Psoas muscle (tissue), 8 donors: Measurements from ENCODE around the gene ADCY9. TPM values are rescaled to one million over a fixed set of nuclear protein-coding genes. Genes with fewer than 3 reads are reported as not detected.
"Not testable (repeated sequence)": the region's sequence is repeated elsewhere in the genome, so short reads cannot be mapped to it uniquely, and the experiment has no call there.

ENCODE experiments used
- ATAC-seq, 4 donors: fragments of 200-7000 bp; cut with Tn5 transposase; one replicate each; pipeline ENCODE4 v1.9.1; 2020; ENCODE audit warnings: moderate library complexity in 3 of 4, mild to moderate bottlenecking in 2 of 4
- DNase-seq, 2 donors: peaks; one replicate each; pipeline ENCODE4 v3.0.0-alpha.2; 2020
- H3K27ac ChIP-seq: fragments of 200-600 bp; one replicate; pipeline ENCODE4 v1.8.0; 2022
- H3K27me3 ChIP-seq, 3 donors: fragments of 200-600 bp in 1 of 3; one replicate each; pipeline versions ENCODE4 v1.6.1 to v1.8.0; 2013 to 2022; ENCODE audit warnings: low read length in 2 of 3, mild to moderate bottlenecking in 2 of 3, moderate library complexity in 1 of 3; ENCODE audit not compliant: insufficient read depth in 3 of 3
- H3K36me3 ChIP-seq, 2 donors: fragments of 200-600 bp in 1 of 2; one replicate each; pipeline versions ENCODE4 v1.6.1 to v1.8.0; 2013 to 2022; ENCODE audit warnings: low read depth in 1 of 2, mild to moderate bottlenecking in 1 of 2, moderate library complexity in 1 of 2; ENCODE audit not compliant: insufficient read depth in 1 of 2
- H3K4me1 ChIP-seq: fragments of 200-600 bp; one replicate; pipeline ENCODE4 v1.8.0; 2022
- H3K4me3 ChIP-seq: fragments of 200-600 bp; one replicate; pipeline ENCODE4 v1.8.0; 2022; ENCODE audit warnings: mild to moderate bottlenecking
- H3K9me3 ChIP-seq: fragments of 200-600 bp; one replicate; pipeline ENCODE4 v1.8.0; 2022
- WGBS, 3 donors: extraction: QIAGEN DNeasy Blood & Tissue Kit; methylation state at CpG; one replicate each; pipeline versions ENCODE4 v1.1.6 to v1.1.7; 2013; 5-methylcytosine and 5-hydroxymethylcytosine counted together
- intact Hi-C, 2 donors: fragments of 100-400 bp; cut with DNase I; formaldehyde crosslinking; loops; one replicate each; pipeline versions ENCODE4 v1.11.0 to v1.14.2; 2022
- polyA plus RNA-seq, 3 donors: library from polyadenylated mRNA; stranded (reverse); fragments of 200-250 nt; gene quantifications; one replicate each; pipeline ENCODE4 v1.2.3, GENCODE V29; 2013
- total RNA-seq, 4 donors: library from RNA; stranded (reverse); fragmentation: NEBNext Ultra II Directional in 2 of 4; extraction: Animal tissue kit (Norgen Biotek cat#: 25700) in 2 of 4; gene quantifications; one replicate each; pipeline versions ENCODE4 v1.2.1 to v1.2.4, GENCODE V29; 2021 to 2023
- TF ChIP-seq, protein P1 (sequence below): fragments of 200-600 bp; IDR thresholded peaks from one replicate; pipeline ENCODE4 v1.8.0; 2022; ENCODE audit warnings: antibody characterized with exemption
- donor health status: healthy with polysubstance abuse.
- donor health status: DM: no; HTN: no; CAD: no; lungs with moderate emphysema.
- donor health status: Bipolar disorder and iron deficiency.
- donor health status: healthy.
- donor health status: DM: yes; HTN: yes; CAD: no.
- donor health status: DM: no; HTN: no; CAD: no.
- donor health status: DM: no; HTN: no; CAD: no.
- donor health status: DM: yes; HTN: yes; CAD: no.

ADCY9 gene
- total and polyA plus RNA-seq, 7 donors: 9.0 to 134 (median 44.9) TPM

DNA sequence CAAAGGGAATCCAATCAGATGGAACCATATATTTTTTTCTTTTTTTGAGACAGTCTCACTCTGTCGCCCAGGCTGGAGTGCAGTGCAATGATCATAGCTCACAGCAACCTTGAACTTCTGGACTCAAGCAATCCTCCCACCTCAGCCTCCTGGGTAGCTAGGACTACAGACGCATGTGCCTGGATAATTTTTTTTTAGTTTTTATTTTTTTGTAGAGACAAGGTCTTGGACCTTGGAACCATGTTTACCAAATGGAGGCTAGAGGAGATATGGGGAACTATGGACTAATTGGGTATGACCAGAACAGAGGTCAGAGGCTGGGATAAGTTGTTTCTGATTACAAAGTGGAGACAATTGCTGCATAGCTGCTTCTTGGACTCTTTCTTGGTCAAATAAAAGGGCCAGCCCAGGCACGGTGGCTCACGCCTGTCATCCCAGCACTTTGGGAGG lies 41.2 kb upstream of the ADCY9 start:
- DNase-seq: no peak
- Histone ChIP-seq H3K4me1 (no peaks in the 10 kb centered on the region), H3K9me3 (no peaks in the 10 kb centered on the region), H3K36me3 (no peaks in the 10 kb centered on the region), H3K27me3 (no peaks in the 10 kb centered on the region), H3K4me3 (no peak overlapping the region), H3K27ac (no peak overlapping the region)
- WGBS, 3 donors: 83 to 89% (median 86%) methylated on average over 4 of the region's 4 CpGs
- TF ChIP-seq, protein P1, sequence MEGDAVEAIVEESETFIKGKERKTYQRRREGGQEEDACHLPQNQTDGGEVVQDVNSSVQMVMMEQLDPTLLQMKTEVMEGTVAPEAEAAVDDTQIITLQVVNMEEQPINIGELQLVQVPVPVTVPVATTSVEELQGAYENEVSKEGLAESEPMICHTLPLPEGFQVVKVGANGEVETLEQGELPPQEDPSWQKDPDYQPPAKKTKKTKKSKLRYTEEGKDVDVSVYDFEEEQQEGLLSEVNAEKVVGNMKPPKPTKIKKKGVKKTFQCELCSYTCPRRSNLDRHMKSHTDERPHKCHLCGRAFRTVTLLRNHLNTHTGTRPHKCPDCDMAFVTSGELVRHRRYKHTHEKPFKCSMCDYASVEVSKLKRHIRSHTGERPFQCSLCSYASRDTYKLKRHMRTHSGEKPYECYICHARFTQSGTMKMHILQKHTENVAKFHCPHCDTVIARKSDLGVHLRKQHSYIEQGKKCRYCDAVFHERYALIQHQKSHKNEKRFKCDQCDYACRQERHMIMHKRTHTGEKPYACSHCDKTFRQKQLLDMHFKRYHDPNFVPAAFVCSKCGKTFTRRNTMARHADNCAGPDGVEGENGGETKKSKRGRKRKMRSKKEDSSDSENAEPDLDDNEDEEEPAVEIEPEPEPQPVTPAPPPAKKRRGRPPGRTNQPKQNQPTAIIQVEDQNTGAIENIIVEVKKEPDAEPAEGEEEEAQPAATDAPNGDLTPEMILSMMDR: no peak
- no peak for ATAC-seq
- intact Hi-C loops: no loop called here

DNA sequence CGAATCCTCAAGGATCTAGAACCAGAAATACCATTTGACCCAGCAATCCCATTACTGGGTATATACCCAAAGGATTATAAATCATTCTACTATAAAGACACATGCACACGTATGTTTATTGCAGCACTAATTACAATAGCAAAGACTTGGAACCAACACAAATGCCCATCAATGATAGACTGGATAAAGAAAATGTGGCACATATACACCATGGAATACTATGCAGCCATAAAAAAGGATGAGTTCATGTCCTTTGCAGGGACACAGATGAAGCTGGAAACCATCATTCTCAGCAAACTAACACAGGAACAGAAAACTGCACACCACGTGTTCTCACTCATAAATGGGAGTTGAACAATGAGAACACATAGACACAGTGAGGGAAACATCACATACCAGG lies 40.3 kb upstream of the ADCY9 start:
- H3K27ac ChIP-seq, H3K4me1 ChIP-seq, ATAC-seq, intact Hi-C loops, H3K4me3 ChIP-seq, DNase-seq, H3K9me3 ChIP-seq, H3K27me3 ChIP-seq, H3K36me3 ChIP-seq: not testable (repeated sequence)
- 75 to 82% (median 80%) methylated on average over 3 of the region's 3 CpGs for WGBS, 3 donors

- 79 to 84% (median 83%) methylated on average over 13 of the region's 13 CpGs for WGBS, 3 donors
Measured at GRCh38 chr16:4153364-4153763, 37.1 kb upstream of the ADCY9 start.

DNA sequence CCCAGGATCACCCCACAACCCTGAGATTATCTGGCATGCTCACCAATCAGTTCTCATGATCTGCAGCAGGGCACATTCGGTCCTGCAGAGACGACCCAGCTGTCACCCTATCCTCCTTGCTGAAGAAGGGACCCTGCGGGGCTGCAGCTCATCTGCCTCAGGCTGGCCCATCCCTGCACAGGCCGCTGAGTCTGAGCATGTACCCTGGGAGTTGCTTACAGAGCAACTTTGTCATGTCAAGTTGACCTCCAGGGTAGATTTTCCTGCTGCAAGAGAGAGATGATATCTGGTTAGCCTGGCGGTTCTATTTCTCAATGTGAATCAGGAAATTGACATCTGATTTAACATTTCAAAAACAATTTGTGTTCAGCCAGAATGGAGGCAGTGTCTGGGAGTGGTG lies 36.0 kb upstream of the ADCY9 start:
- Histone ChIP-seq H3K27me3 (no peaks in the 10 kb centered on the region), H3K9me3 (no peaks in the 10 kb centered on the region), H3K36me3 (no peaks in the 10 kb centered on the region), H3K4me3 (no peak overlapping the region), H3K4me1 (no peaks in the 10 kb centered on the region), H3K27ac (no peak overlapping the region)
- WGBS, 3 donors: 57 to 82% (median 62%) methylated on average over 5 of the region's 5 CpGs
- intact Hi-C loops: no loop called here
- no peak for DNase-seq
- TF ChIP-seq, protein P1: no peak
- ATAC-seq: no peak

More at GRCh38 chr16:4153364-4153763, 37.1 kb upstream of the ADCY9 start:
- H3K36me3 ChIP-seq, intact Hi-C loops, H3K4me3 ChIP-seq, ATAC-seq, H3K9me3 ChIP-seq, H3K4me1 ChIP-seq, H3K27ac ChIP-seq, H3K27me3 ChIP-seq, DNase-seq: not testable (repeated sequence)

- WGBS, 3 donors: 87 to 96% (median 91%) methylated on average over 10 of the region's 10 CpGs
- H3K4me1 ChIP-seq: no peaks in the 10 kb centered on the region
Measured at GRCh38 chr16:4147236-4147635, 31.0 kb upstream of the ADCY9 start.

More at GRCh38 chr16:4147236-4147635, 31.0 kb upstream of the ADCY9 start:
- no peak for DNase-seq
- no peaks in the 10 kb centered on the region for H3K27me3 ChIP-seq
- intact Hi-C loops: no loop called here
- no peak overlapping the region for H3K4me3 ChIP-seq
- TF ChIP-seq, protein P1: no peak
- no peaks in the 10 kb centered on the region for H3K9me3 ChIP-seq
- ATAC-seq: no peak
- H3K27ac ChIP-seq: no peak overlapping the region
- no peaks in the 10 kb centered on the region for H3K36me3 ChIP-seq
